Epithelial cell of proximal tubule (primary cell): ENCODE results near the gene MTM1. TPM values are rescaled to one million over a fixed set of nuclear protein-coding genes. Genes with fewer than 3 reads are reported as not detected.
A peak's percentile ranks its signal among the peaks of the same experiment; 100 is the strongest.

ENCODE experiments used
- DNase-seq: peaks from one replicate; pipeline ENCODE4 v3.0.0-alpha.2; 2011; ENCODE audit warnings: low read depth
- H3K4me3 ChIP-seq: 2 replicates; pipeline ENCODE4 v1.5.1; 2011; ENCODE audit warnings: low read depth, mild to moderate bottlenecking, low read length
- CTCF ChIP-seq: conservative IDR thresholded peaks from 2 replicates; pipeline ENCODE4 v1.5.1; 2012; ENCODE audit warnings: low read depth, mild to moderate bottlenecking, low read length
- total RNA-seq: library from RNA; depleted of rRNA; stranded (reverse); fragments of >200 nt; gene quantifications from 2 replicates; pipeline ENCODE4 v1.2.3, GENCODE V29; 2015

The MTM1 gene
- total RNA-seq, 1 donor from 2014 or later: 4.1 TPM

- no peak for DNase-seq
- H3K4me3 ChIP-seq: no peak overlapping the region
- no peak for TF ChIP-seq CTCF
These were observed 80.9 kb downstream of the MTM1 start for GRCh38 chrX:150649096-150649870.

DNA sequence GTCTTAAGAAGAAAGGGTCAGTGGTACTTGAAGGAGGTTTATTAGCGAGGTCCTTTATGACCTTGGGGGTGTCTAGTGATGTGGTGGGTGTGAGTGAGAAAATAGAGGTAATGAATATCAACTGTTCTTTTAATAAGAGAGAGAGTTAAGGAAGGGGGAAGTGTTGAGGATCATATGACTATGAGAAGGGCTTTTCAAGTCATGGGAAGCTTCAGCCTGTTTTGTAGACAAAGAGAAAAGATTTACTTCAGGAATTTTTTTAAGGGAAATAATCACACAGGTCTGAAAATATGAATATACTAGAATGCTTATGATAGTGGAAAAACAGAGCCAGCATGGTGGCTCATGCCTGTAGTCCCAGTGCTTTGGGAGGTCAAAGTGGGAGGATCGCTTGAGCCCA is 83.5 kb downstream of the MTM1 start:
- no peak for TF ChIP-seq CTCF
- H3K4me3 ChIP-seq: no peak overlapping the region
- DNase-seq: no peak

DNA sequence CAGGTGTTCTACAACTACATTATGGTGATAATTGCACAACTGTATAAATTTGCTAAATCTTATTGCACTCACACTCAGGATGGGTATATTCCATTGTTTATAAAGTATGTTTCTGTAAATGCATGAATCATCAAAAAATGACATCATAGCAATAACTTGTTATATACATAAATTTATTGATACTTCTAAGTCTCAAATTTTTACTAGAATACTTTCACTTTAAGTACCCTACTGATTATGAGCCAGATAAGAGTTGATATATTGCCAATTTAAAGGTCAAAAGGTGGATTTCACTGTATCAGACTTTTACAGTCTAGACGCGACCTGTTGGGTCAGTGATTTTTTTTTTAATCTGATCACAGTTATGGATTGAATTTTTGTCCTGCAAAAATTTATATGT is 87.4 kb downstream of the MTM1 start:
- no peak for TF ChIP-seq CTCF
- no peak overlapping the region for H3K4me3 ChIP-seq
- DNase-seq: no peak

GRCh38 chrX:150663073-150663472 is 94.7 kb downstream of the MTM1 start:
- DNase-seq: no peak
- no peak for TF ChIP-seq CTCF
- H3K4me3 ChIP-seq: no peak overlapping the region

GRCh38 chrX:150664290-150664689 is 95.9 kb downstream of the MTM1 start:
- no peak overlapping the region for H3K4me3 ChIP-seq
- peak; percentile 15 for DNase-seq
- no peak for TF ChIP-seq CTCF

DNA sequence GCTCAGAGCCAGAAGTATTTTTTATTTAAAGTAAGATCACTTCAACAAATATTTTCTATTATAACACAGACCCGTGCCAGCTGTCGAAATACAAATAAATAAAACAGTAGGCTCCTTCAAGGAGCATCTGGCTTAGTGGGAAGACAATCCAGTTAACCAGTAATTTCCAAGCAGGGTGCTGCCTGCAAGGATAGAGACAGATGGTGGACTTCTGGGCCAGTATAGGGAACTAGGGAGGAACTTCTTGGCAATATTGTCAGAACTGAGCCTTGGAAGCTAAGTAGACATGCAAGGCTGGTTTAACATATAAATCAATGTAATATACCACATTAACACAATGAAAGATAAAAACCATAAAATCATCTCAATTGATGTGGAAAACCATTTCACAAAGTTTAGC is 107.8 kb downstream of the MTM1 start:
- no peak for TF ChIP-seq CTCF
- no peak overlapping the region for H3K4me3 ChIP-seq
- DNase-seq: no peak

DNA sequence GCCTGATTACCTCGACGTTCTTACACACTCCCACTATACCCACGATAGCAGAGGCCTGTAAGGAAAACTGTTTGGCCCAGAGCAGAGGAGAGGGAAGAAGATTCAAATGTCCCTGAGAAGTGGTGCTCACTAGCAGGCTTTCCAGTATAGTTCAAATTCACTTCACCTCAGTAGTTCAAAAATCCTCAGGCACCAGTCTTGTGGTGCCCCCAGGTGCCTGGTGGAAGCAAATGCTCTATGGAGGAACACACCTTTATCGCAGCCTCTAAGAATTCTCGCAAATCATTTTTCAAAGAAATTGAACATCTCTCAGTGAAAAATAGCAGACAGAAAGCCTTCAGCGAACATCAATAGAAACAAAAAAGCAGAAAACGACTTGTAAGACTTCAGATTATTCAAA is 112.6 kb downstream of the MTM1 start:
- no peak overlapping the region for H3K4me3 ChIP-seq
- peak; percentile 61 for TF ChIP-seq CTCF
- no peak for DNase-seq
